ENCODE measurements around the gene ZGPAT.

DNA sequence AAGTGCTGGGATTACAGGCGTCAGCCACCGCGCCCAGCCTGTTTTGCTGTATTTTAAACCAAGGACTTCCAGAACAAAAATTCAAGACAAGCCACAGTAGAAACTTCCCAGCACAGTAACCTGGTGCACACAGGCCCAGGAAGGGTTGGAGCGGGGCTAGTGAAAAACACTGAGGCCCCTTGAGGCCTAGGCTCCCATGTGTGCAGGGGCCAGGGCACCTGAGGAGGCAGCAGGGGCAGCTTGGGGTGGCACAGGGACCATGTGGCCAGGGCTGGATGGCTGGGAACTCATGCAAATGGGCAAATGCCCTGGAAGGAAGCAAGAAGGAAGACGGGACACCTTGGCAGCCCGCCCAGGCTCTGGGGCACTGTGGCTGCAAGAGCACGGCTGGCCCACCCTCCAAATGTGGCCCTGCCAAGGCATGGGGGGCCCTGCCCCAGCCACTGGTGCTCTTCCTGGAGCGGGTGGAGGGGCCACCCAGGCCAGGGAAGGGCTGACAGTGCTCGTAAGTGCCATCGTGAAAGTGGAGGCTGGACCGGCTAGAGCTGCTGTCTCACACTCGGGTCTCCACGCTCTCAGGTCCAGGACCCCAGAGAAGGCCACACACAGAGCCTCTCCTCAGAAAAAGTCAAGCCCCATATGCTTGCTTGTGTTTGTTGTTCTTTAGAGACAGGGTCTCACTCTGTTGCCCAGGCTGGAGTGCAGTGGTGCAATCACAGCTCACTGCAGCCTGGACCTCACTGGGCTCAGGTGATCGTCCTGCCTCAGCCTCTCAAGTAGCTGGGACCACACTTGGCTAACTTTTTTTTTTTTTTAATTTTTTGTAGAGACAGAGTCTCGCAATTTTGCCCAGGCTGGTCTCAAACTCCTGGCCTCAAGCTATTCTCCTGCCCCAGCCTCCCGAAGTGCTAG lies 42.0 kb downstream of the ZGPAT start:
- TF ChIP-seq, protein P1, sequence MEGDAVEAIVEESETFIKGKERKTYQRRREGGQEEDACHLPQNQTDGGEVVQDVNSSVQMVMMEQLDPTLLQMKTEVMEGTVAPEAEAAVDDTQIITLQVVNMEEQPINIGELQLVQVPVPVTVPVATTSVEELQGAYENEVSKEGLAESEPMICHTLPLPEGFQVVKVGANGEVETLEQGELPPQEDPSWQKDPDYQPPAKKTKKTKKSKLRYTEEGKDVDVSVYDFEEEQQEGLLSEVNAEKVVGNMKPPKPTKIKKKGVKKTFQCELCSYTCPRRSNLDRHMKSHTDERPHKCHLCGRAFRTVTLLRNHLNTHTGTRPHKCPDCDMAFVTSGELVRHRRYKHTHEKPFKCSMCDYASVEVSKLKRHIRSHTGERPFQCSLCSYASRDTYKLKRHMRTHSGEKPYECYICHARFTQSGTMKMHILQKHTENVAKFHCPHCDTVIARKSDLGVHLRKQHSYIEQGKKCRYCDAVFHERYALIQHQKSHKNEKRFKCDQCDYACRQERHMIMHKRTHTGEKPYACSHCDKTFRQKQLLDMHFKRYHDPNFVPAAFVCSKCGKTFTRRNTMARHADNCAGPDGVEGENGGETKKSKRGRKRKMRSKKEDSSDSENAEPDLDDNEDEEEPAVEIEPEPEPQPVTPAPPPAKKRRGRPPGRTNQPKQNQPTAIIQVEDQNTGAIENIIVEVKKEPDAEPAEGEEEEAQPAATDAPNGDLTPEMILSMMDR (IDR thresholded peaks at IDR 0.05), result no peak
- TF ChIP-seq POLR2A (IDR thresholded peaks at IDR 0.05), result no peak

Measured in ovary (tissue), 3 donors.